Measurements from ENCODE around the gene POFUT1. TPM values are rescaled to one million over a fixed set of nuclear protein-coding genes. Genes with fewer than 3 reads are reported as not detected.

Gene POFUT1
- total RNA-seq, 3 donors from 2014 or later (not counting 1 experiment from before 2014, with no cell fraction given): 9.7 to 14.5 (median 13.2) TPM

GRCh38 chr20:32216179-32217142 lies 8.8 kb downstream of the POFUT1 start:
- Mint-ChIP-seq H3K27me3 (ENCODE audit: low read depth in 2 of 2) (no peaks in the 10 kb centered on the region), H3K4me1 (peaks cover 6% of the 10 kb centered on the region in 2 donors), H3K36me3 (peaks cover 7% of the 10 kb centered on the region), H3K4me3 (no peak overlapping the region), H3K9me3 (no peaks in the 10 kb centered on the region), H3K27ac (no peak overlapping the region)
- H3K36me3 ChIP-seq (ENCODE audit: control insufficient read depth, insufficient read depth, low read length): peaks cover 54% of the 10 kb centered on the region
- ATAC-seq (no peak), DNase-seq (no peak)
- H3K4me3 ChIP-seq (ENCODE audit: low read length): no peak overlapping the region
- WGBS (ENCODE audit: insufficient coverage): 97% methylated on average over 13 of the region's 13 CpGs
- no peak overlapping the region for H3K27ac ChIP-seq (ENCODE audit: low read length)
- intact Hi-C loops (cut with micrococcal nuclease): no loop called here
- H3K9me3 ChIP-seq (ENCODE audit: control insufficient read depth, insufficient read depth, low read length): no peaks in the 10 kb centered on the region
- H3K27me3 ChIP-seq (ENCODE audit: control insufficient read depth, insufficient read depth, low read length): no peaks in the 10 kb centered on the region
- no peak for TF ChIP-seq CTCF (IDR thresholded peaks at IDR 0.05)
- H3K4me1 ChIP-seq (ENCODE audit: control insufficient read depth, insufficient read depth, low read length): no peaks in the 10 kb centered on the region

DNA sequence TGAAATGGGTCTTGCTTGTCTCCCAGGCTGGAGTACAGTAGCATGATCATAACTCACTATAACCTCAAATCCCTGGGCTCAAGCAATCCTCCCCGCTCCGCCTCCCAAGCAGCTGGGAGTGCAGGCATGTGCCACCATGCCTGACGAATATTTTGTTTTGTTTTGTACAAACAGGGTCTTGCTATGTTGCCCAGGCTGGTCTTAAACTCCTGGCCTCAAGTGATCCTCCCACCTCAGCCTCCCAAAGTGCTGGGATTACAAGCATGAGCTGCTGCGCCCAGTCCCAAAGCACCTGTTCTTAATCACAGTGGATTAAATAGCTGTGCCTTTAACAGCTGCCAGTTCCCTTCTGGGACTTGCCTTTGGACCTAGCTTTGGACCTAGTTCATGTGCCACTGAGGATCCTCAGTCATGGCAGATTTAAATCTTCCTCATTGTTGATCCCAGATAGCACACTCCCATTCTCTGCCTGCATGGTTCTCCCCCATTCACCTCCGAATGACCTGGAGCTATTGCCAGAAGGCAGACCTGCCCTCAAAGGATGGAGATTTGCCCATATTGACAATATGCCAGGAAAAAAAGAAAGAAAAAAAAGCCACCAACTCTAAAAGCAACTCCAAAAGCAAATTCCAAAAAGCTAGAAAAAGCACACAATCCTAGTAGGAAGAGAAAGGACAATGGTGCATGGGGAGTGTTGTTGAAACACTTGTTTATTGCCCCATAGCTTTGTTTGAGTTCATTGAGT lies 10.6 kb downstream of the POFUT1 start:
- Mint-ChIP-seq H3K4me1 (no peaks in the 10 kb centered on the region), H3K9me3 (no peaks in the 10 kb centered on the region), H3K27me3 (ENCODE audit: low read depth in 2 of 2) (no peaks in the 10 kb centered on the region), H3K36me3 (no peaks in the 10 kb centered on the region), H3K4me3 (no peak overlapping the region), H3K27ac (no peak overlapping the region)
- WGBS (ENCODE audit: insufficient coverage): 100% methylated on average over 5 of the region's 5 CpGs
- Histone ChIP-seq H3K27ac (ENCODE audit: low read length) (no peak overlapping the region), H3K9me3 (ENCODE audit: control insufficient read depth, insufficient read depth, low read length) (no peaks in the 10 kb centered on the region), H3K4me3 (ENCODE audit: low read length) (no peak overlapping the region), H3K4me1 (ENCODE audit: control insufficient read depth, insufficient read depth, low read length) (no peaks in the 10 kb centered on the region), H3K36me3 (ENCODE audit: control insufficient read depth, insufficient read depth, low read length) (peaks cover 61% of the 10 kb centered on the region), H3K27me3 (ENCODE audit: control insufficient read depth, insufficient read depth, low read length) (no peaks in the 10 kb centered on the region)
- intact Hi-C loops (cut with micrococcal nuclease): no loop called here
- TF ChIP-seq CTCF (IDR thresholded peaks at IDR 0.05): no peak
- no peak for DNase-seq
- no peak for ATAC-seq

GRCh38 chr20:32224463-32224862 lies 16.8 kb downstream of the POFUT1 start:
- H3K27me3 ChIP-seq (ENCODE audit: control insufficient read depth, insufficient read depth, low read length): no peaks in the 10 kb centered on the region
- Mint-ChIP-seq H3K27ac (no peak overlapping the region), H3K9me3 (no peaks in the 10 kb centered on the region), H3K36me3 (no peaks in the 10 kb centered on the region), H3K4me3 (no peak overlapping the region), H3K4me1 (peaks cover 0 to 5% of the 10 kb centered on the region in 2 donors), H3K27me3 (ENCODE audit: low read depth in 2 of 2) (no peaks in the 10 kb centered on the region)
- no peak for TF ChIP-seq CTCF (IDR thresholded peaks at IDR 0.05)
- no peak overlapping the region for H3K27ac ChIP-seq (ENCODE audit: low read length)
- 93% methylated on average over 4 of the region's 4 CpGs for WGBS (ENCODE audit: insufficient coverage)
- H3K9me3 ChIP-seq (ENCODE audit: control insufficient read depth, insufficient read depth, low read length): no peaks in the 10 kb centered on the region
- H3K36me3 ChIP-seq (ENCODE audit: control insufficient read depth, insufficient read depth, low read length): peaks cover 41% of the 10 kb centered on the region
- H3K4me3 ChIP-seq (ENCODE audit: low read length): no peak overlapping the region
- intact Hi-C loops (cut with micrococcal nuclease): no loop called here
- ATAC-seq: no peak
- no peak for DNase-seq
- no peaks in the 10 kb centered on the region for H3K4me1 ChIP-seq (ENCODE audit: control insufficient read depth, insufficient read depth, low read length)
